Neural cell (in vitro differentiated cells): Measurements from ENCODE around the gene MMAB. TPM values are rescaled to one million over a fixed set of nuclear protein-coding genes. Genes with fewer than 3 reads are reported as not detected.
A peak's percentile ranks its signal among the peaks of the same experiment; 100 is the strongest.

Source experiments
- H2AFZ ChIP-seq: fragments of 200-600, 300-800 bp; sonication (generic), shearing (Covaris generic); 2 replicates; pipeline ENCODE4 v1.6.0; 2014; ENCODE audit warnings: low read depth, mild to moderate bottlenecking, antibody characterized with exemption, low read length, moderate library complexity
- H3F3A ChIP-seq: fragments of 200-600 bp; shearing (Covaris generic); 2 replicates; pipeline ENCODE4 v1.6.1; 2016; ENCODE audit warnings: mild to moderate bottlenecking, moderate library complexity, mixed read lengths, antibody characterized with exemption, low read length; ENCODE audit not compliant: insufficient read depth, poor library complexity, severe bottlenecking
- H3K27ac ChIP-seq: fragments of 200-600, 300-800 bp; sonication (generic), shearing (Covaris generic); 2 replicates; pipeline ENCODE4 v1.5.1; 2014; ENCODE audit warnings: mild to moderate bottlenecking, low read length, moderate library complexity
- H3K27me3 ChIP-seq: fragments of 300-800, 200-600 bp; sonication (generic), shearing (Covaris generic); 2 replicates; pipeline ENCODE4 v1.6.0; 2014; ENCODE audit warnings: mild to moderate bottlenecking, low read depth, low read length, moderate library complexity; ENCODE audit not compliant: insufficient read depth
- H3K36me3 ChIP-seq: fragments of 300-800, 200-600 bp; sonication (generic), shearing (Covaris generic); 2 replicates; pipeline ENCODE4 v1.5.1; 2014; ENCODE audit warnings: mild to moderate bottlenecking, antibody characterized with exemption, low read length, moderate library complexity; ENCODE audit not compliant: insufficient read depth
- H3K4me2 ChIP-seq: fragments of 300-800, 200-600 bp; sonication (generic), shearing (Covaris generic); 2 replicates; pipeline ENCODE4 v1.6.0; 2014; ENCODE audit warnings: mild to moderate bottlenecking, low read length
- H3K4me3 ChIP-seq: fragments of 300-800, 200-600 bp; sonication (generic), shearing (Covaris generic); 2 replicates; pipeline ENCODE4 v1.5.1; 2014; ENCODE audit warnings: mild to moderate bottlenecking, low read length, moderate library complexity
- H3K79me2 ChIP-seq: fragments of 200-600 bp; shearing (Covaris generic); replicated peaks from 2 replicates; pipeline ENCODE4 v1.6.0; 2014; ENCODE audit warnings: mild to moderate bottlenecking, low read length, moderate library complexity; ENCODE audit not compliant: insufficient read depth
- H3K9ac ChIP-seq: fragments of 300-800, 200-600 bp; sonication (generic), shearing (Covaris generic); 2 replicates; pipeline ENCODE4 v1.6.1; 2016; ENCODE audit warnings: mild to moderate bottlenecking, low read length, mixed read lengths
- H3K9me2 ChIP-seq: fragments of 200-600 bp; shearing (Covaris generic); 2 replicates; pipeline ENCODE4 v1.6.1; 2016; ENCODE audit warnings: mild to moderate bottlenecking, low read length, mixed read lengths; ENCODE audit not compliant: insufficient read depth
- H3K9me3 ChIP-seq: fragments of 200-600, 300-800 bp; sonication (generic), shearing (Covaris generic); 2 replicates; pipeline ENCODE4 v1.6.1; 2016; ENCODE audit warnings: mild to moderate bottlenecking, mixed run types, low read length, moderate library complexity, mixed read lengths
- H4K20me1 ChIP-seq: fragments of 200-600 bp; shearing (Covaris generic); 2 replicates; pipeline ENCODE4 v1.6.1; 2016; ENCODE audit warnings: mild to moderate bottlenecking, mixed run types; ENCODE audit not compliant: insufficient read depth
- CTCF ChIP-seq: fragments of 450-650 bp; IDR thresholded peaks from 2 replicates; pipeline ENCODE4 v1.5.1; 2014; ENCODE audit warnings: antibody characterized with exemption, mild to moderate bottlenecking, moderate library complexity; ENCODE audit not compliant: poor library complexity, severe bottlenecking
- EP300 ChIP-seq: fragments of 450-650 bp; conservative IDR thresholded peaks from 2 replicates; pipeline ENCODE4 v1.6.1; 2014; ENCODE audit warnings: antibody characterized with exemption, mild to moderate bottlenecking, moderate library complexity; ENCODE audit not compliant: poor library complexity, severe bottlenecking
- EZH2 ChIP-seq: fragments of 200-600, 300-800 bp; shearing (Covaris generic), sonication (generic); IDR thresholded peaks from 2 replicates; pipeline ENCODE4 v1.6.1; 2014; ENCODE audit warnings: antibody characterized with exemption, low read length, borderline replicate concordance, mild to moderate bottlenecking; ENCODE audit not compliant: insufficient read depth, poor library complexity, severe bottlenecking
- MXI1 ChIP-seq: fragments of 450-650 bp; conservative IDR thresholded peaks from 2 replicates; pipeline ENCODE4 v1.6.1; 2014; ENCODE audit warnings: antibody characterized with exemption, mild to moderate bottlenecking; ENCODE audit not compliant: poor library complexity, severe bottlenecking
- POLR2AphosphoS5 ChIP-seq: IDR thresholded peaks from 2 replicates; pipeline ENCODE4 v1.6.1; 2012
- RAD21 ChIP-seq: fragments of 450-650 bp; conservative IDR thresholded peaks from 2 replicates; pipeline ENCODE4 v1.6.1; 2014; ENCODE audit warnings: antibody characterized with exemption, mild to moderate bottlenecking, moderate library complexity
- REST ChIP-seq: IDR thresholded peaks from 2 replicates; pipeline ENCODE4 v1.6.1; 2012; ENCODE audit warnings: borderline replicate concordance
- SMC3 ChIP-seq: fragments of 450-650 bp; conservative IDR thresholded peaks from 2 replicates; pipeline ENCODE4 v1.6.1; 2014; ENCODE audit warnings: antibody characterized with exemption, mild to moderate bottlenecking, moderate library complexity; ENCODE audit not compliant: poor library complexity
- TAF1 ChIP-seq: IDR thresholded peaks from 2 replicates; pipeline ENCODE4 v1.6.1; 2012; ENCODE audit warnings: low read depth
- polyA plus RNA-seq: library from polyadenylated mRNA; depleted of rRNA; stranded (reverse); fragments of >200 nt; gene quantifications from 2 replicates; pipeline ENCODE4 v1.2.3, GENCODE V29; 2014

The MMAB gene
- polyA plus RNA-seq, 1 donor from 2014 or later = 52.6 TPM

DNA sequence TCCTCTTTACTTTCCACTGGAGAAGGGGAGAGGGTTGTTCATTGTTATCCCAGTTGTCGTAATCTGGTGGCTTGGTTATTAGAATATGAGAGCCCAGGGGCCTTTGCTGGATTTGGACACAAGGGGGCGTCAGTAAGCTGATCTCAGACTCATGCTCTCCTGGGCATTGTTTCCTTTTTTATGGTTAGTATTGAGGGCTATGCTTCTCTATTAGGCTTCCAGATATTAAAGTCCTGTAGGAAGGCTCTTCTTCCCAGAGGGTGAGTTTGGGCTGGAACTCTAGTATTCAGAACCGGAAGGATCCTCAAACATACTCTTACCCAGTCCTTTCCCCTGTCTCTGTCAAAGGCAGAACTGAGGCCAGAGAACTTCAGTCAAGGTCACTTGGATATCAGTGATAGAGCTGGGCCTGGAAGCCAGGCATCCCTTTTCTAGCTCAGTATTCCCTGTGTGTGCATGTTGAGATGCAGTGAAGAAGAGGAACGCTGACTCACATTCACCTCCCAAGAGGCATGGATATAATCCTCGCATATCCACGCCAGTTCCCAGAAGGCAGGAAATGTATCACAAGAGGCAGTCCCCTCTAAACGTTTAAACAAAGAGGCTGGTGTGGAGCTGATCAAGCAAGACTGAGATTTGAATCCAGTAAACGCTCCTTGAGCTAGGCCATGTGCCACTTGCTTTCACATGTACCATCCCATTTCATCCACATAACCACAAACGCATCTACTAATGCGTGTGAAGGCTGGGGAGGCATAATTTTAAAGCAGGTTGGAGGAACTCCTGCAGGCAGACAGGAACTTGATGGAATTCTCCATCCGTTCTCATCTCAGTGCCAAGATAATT lies 54.3 kb downstream of the MMAB start:
- H3K4me3 ChIP-seq = no peak overlapping the region
- H3K27me3 ChIP-seq = no peaks in the 10 kb centered on the region
- no peaks in the 10 kb centered on the region for H3K9me2 ChIP-seq
- H3F3A ChIP-seq = no peaks in the 10 kb centered on the region
- no peaks in the 10 kb centered on the region for H3K9me3 ChIP-seq
- H3K4me2 ChIP-seq = no peak overlapping the region
- H4K20me1 ChIP-seq = no peaks in the 10 kb centered on the region
- H3K9ac ChIP-seq = peak overlapping the region; percentile 25
- no peak overlapping the region for H3K27ac ChIP-seq
- H3K36me3 ChIP-seq = no peaks in the 10 kb centered on the region
- peak overlapping the region; percentile 34 for H2AFZ ChIP-seq
- TF ChIP-seq TAF1 = no peak
- peak; percentile 94 for TF ChIP-seq CTCF
- no peak for TF ChIP-seq POLR2AphosphoS5
- TF ChIP-seq EZH2 = no peak
- no peak for TF ChIP-seq REST
- no peak for TF ChIP-seq EP300
- peak; percentile 90 for TF ChIP-seq RAD21
- TF ChIP-seq MXI1 = no peak
- TF ChIP-seq SMC3 = peak; percentile 93
- no peaks in the 10 kb centered on the region for H3K79me2 ChIP-seq

- Histone ChIP-seq H3K9me2 (no peaks in the 10 kb centered on the region), H3K27ac (no peak overlapping the region), H3K36me3 (no peaks in the 10 kb centered on the region), H3F3A (no peaks in the 10 kb centered on the region), H3K9ac (no peak overlapping the region), H3K79me2 (no peaks in the 10 kb centered on the region), H2AFZ (no peak overlapping the region), H3K9me3 (no peaks in the 10 kb centered on the region), H3K27me3 (no peaks in the 10 kb centered on the region), H3K4me3 (no peak overlapping the region), H4K20me1 (no peaks in the 10 kb centered on the region), H3K4me2 (no peak overlapping the region)
- no peak for TF ChIP-seq MXI1
- no peak for TF ChIP-seq RAD21
- TF ChIP-seq SMC3 = no peak
- TF ChIP-seq CTCF = no peak
- TF ChIP-seq POLR2AphosphoS5 = no peak
- TF ChIP-seq REST = no peak
- TF ChIP-seq EP300 = no peak
- TF ChIP-seq EZH2 = no peak
- no peak for TF ChIP-seq TAF1
These were observed 55.7 kb downstream of the MMAB start for GRCh38 chr12:109517619-109518018.
